GM23248 (cell line): Measurements from ENCODE around the gene MPRIP.

Experiments
- EZH2 ChIP-seq: fragments of 200-600 bp; sonication (generic); IDR thresholded peaks from 2 replicates; pipeline ENCODE4 v1.6.1; 2018; ENCODE audit warnings: antibody characterized with exemption, mild to moderate bottlenecking; ENCODE audit not compliant: insufficient read depth, poor library complexity, severe bottlenecking
- EZH2phosphoT487 ChIP-seq: fragments of 200-600 bp; sonication (generic); IDR thresholded peaks from 2 replicates; pipeline ENCODE4 v1.6.1; 2018; ENCODE audit warnings: antibody characterized with exemption, moderate library complexity, mild to moderate bottlenecking, low read depth; ENCODE audit not compliant: insufficient read depth

DNA sequence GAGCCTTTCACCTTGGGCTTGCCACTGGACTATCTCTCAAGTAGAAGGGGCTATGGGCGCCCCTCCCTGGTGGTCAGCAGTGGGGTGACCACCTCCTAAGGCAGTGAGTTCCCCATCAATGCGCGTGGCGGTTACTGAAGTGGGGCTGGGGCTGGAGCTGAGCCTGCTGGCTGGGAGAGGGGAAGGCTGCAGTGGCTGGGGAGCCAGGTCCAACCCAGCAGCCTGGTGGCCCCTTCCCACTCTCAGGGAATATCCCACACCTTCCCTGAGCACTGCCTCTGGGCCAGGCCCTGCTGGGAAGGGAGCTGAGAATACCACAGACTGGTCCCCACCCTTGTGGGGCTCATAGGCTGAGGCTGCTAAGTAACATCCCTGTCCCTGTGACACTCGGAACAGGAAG lies 19.8 kb upstream of the MPRIP start:
- TF ChIP-seq EZH2: no peak
- TF ChIP-seq EZH2phosphoT487: no peak
